Measurements from ENCODE around the gene NDRG2.

Gene NDRG2

DNA sequence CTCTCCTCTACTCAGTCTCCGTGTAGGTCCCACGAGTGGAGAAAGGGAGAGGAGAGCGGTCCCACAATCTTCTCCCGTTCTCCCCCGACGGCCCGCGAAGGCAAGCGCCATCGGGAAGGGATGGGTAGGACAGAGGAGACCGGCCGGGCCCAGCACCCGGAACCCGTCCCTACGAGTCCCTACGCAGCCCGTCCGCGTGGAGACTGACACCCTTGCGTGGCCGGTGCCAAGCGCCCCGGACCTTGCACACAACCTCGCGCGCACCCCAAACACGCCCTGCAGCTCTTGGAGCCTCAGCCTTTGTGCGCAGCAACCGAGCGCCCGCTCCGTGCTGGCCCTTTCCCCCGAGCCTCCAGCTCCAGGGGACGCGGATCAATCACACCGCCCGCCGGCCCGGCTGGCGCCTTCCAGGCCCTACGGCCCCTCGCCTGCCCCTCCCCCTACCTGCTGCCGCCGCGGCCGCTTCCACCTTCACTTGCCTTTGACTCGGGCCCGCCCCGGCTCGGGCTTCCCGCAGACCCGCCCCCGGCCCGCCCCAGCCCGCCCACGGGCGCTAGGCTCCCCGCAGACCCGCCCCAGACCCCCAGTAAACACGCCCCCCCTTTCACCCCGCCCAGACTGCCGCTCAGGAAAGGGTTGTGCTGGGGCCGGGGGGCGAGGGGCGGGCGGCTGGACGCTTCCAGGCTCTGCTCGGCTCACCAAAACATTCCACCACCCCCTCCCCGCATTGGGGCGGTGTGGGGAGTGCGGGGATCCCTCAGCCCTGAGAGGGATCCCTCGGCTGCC, at the start of gene NDRG2:
NDRG2 (minus strand) TSS at position 477 of the 786 bp plus-strand sequence. CDS start 1,746 bp downstream, outside the sequence.
- no peak for DNase-seq

DNA sequence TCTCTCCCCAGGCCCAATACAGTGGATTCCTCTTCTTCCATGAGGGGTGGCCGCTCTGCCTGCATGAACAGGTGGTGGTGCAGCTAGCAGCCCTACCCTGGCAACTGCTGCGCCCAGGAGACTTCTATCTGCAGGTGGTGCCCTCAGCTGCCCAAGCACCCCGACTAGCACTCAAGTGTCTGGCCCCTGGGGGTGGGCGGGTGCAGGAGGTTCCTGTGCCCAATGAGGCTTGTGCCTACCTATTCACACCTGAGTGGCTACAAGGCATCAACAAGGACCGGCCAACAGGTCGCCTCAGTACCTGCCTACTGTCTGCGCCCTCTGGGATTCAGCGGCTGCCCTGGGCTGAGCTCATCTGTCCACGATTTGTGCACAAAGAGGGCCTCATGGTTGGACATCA, 49.1 kb upstream of the NDRG2 start:
- DNase-seq, result no peak

DNA sequence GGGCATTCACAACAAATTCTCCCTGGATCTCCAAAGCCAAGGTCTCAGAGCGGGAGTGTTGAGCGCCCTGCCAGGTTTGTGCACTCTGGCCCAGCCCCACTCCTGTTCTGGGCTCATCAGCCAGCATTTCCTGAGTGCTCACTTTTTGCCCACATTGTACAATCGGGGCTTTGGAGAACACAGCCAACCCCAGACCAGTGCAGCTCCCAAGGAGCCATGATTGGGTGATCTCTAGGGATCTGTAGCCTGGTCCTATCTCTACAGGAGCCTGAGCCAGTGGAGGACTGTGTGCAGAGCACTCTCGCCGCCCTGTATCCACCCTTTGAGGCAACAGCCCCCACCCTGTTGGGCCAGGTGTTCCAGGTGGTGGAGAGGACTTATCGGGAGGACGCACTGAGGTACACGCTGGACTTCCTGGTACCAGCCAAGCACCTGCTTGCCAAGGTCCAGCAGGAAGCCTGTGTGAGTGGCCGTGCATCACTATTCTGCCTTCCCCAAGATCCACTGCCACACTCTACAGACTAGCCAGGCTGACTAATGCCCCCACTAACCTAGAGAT, 48.0 kb upstream of the NDRG2 start:
- no peak for DNase-seq

DNA sequence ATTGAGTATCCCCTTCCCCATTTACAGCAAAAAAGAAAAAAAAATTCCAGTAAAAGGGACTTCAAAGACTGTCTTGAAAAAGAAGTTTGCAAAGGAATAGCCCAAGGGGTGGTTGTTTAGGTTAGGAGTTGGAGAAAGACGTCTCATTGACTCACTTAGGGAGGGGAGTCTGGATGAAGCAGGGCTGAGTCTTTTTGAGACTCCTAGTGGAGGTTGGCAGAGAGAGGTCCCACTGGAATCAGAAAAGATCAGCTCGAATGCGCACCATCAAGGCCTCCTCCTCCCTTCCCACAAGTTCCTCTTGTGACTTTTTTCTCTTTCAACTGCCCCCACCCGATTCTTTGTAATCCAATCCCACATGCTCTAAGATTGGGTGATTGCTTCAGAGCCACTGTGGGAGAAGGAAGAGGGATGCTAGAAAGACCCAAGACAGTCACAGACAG, 47.2 kb upstream of the NDRG2 start:
- DNase-seq, result no peak

DNA sequence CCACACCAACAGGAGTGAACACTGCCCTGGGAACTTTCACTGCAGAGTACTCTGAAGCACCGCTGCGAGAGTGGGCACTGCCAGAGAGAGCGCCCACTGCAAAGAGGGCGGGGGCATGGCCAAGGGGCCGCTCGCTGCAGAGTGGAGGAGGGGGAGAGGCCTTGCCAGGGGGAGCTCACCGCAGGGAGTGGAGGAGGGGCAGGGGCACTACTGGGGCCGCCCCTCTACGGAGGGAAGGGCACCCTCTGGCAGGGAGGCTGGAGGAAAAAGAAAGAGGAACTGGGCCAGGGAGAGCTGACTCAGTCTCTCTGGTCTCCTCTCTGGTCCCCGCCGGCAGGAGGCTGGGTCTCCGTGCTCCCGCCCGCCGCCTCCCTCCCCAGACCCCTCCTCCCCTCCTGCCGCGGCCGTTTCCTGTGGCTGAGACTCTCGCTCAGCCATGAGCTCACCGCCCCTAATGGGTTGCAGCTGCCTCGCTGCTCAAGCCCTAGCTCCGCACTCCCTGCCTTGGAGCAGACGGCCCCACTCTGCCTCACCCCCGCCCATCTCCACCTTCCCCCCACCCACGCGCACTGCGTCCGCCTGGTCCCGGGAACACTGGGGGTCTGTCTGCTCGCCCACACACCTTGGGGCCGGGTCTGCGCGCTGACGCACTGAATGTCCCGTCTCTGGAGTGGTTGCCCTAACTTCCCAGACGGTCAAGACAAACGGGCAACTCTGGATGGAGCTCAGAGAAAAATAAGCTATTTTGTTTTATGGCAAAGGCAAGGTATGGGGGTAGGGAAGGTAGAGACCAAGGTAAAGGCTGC, 46.6 kb upstream of the NDRG2 start:
- DNase-seq, result peak; percentile 35

DNA sequence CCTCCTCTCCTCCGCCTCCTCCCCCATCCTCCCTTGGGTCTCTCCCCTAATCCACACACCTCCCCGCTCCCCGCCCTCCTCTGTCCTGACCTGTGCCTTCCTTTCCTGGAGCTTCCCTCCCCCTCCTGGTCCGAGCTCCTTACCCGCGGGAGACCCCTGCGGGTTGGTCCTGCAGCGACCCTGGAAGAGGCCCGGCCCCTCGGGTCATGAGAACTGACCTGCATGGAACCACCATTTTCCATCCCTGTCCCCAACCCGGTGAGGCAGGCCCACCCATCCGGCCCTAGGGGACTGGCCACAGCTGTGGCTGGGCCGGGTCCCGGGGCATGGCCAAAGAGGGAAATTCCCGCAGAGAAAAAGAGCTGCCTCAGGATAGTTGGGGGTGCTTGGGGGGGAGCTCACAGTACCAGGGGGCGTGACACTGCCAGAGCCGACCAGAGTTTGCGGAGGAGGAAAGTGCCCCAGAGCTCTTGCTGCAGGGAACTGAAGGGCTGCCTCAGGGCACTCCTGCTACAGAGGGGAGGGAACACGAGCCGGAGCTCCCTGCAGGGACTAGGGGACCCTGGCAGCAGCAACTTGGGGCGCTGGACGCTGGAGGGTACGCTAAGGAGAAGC, 45.9 kb upstream of the NDRG2 start:
- DNase-seq, result no peak

DNA sequence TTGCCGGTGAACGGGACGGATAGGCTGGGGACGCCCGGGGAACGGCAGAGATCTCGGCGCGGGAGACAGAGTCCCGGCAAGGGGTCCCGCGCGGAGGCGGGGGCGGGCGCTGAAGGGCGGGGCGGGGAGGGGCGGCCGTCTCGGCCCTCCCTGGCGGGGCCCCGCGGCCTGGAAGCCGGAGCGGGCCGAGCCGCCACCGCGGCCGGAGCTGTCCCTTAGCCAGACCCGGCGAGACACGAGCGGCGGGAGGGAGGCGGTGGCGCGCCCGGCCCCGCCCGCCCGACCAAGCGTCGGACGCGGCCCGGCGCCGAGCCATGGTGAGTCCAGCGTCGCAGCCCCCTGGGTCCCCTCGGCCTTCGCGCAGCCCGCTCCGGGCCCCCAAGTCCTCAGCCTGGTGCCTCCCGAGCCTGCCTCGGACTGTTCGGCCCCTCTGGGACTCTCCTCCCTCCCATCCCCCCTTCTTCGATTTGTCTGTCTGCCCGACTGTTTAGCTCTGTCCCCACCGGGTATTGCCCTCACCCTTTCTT, 45.3 kb upstream of the NDRG2 start, which contains the start of gene ARHGEF40:
ARHGEF40 (plus strand) TSS at position 222 of the 527 bp plus-strand sequence; CDS start at position 315, 93 bp downstream.
- no peak for DNase-seq

DNA sequence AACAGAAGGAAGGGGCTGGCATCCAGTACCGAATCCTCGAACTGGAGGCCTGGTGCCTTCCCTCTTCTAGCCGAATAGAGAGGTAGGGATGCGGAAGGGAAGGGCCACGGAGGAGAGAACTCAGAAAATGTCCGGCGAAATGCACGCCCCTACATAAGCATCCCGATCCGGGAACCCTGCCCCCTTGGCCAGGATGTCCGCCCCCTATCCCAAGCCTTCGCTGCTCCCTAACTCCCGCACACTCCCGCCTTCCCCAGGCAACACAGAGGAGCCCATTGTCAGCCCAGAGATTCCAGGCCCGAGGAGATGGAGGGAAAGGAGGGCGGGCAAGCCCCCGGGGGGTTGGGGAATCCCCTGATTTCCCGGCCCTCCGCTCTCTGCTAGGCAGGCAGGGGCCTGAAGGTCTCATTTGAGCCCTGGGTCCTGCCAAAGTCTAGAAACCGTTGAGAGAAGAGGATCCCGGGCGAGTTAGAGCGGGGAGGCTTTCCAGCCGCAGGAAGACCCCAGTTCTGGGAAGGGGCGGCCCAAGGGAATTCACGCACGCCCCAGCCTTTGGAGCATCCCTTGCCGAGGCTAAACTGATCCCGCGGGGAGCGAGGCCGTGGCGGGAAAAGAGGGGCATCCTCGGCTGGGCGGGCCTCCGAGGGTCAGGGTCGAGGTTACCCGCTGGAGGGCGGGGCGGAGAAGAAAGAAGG, 44.7 kb upstream of the NDRG2 start:
- DNase-seq, result no peak

DNA sequence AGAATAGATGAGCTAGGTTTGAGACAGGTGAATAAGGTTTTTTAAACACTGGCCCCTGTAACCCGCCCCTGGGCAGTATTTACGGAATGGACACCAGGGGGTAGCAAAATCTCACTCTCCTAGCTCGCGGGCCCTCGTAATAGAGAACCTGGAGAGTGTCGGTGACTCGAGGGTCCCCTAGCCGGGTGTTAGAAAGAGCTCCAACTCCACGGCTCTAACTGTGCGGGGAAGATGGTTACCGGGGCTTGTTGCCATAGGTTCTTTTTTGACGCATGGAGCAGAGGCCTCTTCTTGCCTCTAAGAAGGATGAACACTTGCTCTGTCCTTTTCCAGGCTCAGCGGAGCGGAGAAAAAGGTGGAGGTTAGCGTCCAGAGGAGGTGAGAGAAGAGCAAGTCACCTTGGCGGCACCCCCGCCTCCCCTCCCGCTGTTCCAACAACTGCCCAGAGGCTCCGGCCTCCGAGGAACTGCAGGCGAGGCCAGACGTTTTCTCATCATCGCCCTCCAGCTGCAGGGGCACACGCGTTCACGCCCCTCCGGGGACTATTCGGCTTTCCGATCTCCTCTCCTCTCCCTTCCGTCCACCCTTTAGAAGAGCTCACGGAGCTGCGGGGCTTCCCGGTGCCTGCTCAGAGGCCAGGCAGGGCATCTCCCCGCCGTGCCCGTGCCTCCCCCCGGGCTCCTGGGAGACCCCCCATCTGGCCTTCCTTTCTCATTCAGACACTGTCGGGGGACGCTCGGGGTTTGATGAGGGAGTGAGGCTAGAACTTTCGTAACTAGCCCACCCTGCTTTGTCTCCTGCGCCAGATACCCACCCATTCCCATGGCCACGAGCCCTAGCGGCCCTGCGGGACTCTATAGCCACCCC, 43.9 kb upstream of the NDRG2 start:
- DNase-seq, result peak; percentile 14

DNA sequence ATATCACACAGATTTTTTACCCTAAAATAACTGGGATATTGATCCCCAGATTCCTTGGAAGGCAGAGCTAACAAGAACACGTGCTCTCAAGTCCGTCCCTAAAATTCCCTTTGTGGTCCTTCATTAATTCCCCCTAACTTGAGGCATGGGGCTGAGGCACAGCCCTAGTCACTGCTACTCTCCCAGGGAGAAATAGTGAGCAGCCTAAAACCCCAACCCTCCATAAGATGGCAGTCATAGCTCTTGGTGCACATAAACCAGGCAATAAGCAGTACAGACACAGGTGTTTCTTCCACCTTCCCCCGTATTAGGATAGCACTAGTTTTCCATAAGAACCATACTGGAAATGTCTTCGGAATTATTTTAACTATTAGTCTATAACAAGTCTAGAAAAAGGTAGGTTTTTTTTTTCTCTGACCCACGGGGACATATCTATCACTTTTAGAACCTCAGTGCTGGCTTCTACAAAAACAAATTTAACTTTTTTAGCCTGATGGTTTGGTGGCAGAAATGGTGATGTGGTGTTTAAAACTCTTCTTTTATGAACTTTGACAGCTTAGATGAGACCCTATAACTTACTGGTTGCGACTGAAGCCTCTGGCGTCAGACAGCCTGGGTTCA, 42.1 kb upstream of the NDRG2 start:
- no peak for DNase-seq

DNA sequence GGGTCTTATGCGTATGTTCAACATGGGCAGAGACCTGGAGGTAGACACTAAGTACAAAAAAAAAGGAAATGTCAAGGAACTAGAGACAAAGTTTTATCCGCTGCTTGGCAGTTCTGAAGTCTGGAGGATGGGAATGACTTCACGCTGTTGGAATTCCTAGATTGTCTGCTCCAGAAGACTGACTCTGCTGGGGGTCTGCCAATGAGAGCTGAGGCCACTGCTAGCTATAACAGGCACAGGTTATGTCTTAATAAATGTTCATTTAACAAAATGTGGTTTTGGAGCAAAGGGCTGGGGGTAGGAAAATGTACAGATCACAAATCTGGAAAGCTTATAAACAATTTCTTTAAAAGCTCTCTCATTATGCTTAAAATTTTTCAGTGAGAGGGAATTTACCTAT, 38.6 kb upstream of the NDRG2 start:
- no peak for DNase-seq

DNA sequence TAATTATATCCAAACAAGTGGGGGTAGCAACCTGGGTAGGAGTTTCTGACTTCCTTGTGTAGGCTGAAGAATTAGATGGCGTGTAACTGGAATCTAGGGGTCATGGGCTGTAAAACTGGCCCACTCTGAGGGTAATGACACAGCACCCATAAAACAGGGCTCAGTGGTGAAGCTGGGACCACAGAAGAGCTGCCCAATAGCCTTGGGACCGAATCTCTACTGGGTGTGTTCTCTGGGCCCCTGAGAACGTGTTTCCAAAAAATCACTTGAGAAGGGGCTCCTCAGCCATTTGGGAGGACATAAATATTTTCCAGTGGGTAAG, 36.4 kb upstream of the NDRG2 start:
- no peak for DNase-seq

DNA sequence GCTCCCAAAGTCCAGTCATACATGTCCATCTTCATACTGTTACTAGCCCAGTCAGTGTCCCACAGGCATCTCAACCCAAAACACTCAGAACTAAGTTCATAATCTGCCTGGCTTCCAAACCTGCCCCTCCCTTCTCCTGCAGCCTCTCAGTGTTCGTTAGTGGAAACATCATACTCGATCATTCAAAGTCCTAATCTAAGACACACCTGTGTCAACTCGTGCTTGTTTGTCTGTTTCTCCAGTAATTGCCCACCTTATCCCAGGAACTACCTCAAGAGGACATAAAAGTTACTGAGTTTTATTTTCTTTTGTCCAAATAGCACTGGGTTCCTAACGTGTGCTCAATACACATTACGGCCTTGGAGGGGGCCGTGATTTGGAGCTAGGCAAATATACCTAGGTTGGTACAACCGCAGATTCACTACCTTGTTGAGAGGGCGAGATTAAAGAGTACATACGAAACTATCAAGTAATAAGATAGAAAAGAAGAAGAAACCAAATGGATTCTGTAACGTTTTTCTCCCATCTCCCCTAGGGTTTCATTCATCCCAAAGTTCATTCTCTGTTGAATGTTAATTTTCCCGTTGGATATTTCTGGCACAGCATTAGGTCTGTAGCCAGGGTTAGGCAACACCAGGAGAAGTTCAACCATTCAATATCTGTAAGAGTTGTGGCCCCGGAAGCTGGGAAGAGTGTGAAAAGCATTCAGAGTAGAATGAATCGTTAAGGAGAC, 35.9 kb upstream of the NDRG2 start:
- no peak for DNase-seq

DNA sequence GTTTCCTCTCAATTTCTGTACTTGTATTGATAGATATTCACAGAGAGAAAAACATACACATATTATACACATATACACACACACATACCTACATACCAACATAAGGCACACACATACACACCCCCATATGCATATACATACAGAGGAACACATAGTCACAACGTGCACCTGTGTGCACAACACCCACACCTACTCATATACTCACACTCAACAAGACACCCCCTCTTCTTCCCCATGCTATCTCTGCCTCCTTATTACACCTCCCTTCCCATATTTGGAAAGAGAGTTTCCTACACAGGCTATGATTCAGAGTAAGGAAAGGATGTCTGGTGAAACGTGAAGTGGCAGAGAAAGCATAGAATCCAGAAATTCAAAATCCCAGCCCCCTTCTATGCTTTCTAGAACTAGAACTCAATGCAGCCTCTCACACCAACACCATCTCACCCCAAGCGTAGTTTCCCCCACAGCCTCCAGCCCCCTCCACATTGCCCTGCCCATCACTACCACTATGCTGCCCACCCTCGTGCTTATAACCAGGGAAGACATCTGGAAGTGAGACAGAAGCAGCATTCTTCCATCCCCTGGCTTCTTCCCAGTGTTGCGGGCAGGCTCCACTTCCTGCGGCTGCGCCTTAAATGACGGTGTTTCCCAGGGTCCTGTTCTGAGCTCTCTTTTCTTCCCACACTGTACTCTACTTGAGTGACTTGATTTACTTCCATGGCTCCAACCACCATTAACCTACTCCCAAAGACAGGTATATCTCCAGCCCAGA, 35.2 kb upstream of the NDRG2 start:
- no peak for DNase-seq

DNA sequence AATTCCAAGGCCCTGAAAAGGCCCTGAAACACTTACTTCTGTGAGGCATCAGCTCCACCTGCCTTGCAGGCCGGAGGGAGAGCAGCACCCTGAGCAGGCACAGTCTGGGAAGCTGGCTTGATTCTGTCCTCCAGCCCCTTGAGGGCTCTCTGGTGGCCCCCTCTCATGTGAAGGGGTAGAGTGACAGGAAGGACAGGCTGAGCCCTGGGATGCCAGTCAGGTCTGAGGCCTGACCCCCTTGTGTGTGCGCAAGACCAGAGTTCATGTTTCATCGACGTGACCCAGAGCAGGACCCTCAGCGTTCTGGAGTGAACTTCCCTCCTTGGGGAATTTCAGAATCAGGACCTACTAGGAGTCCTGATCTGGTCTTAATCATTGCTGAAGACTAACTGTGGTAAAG, 34.0 kb upstream of the NDRG2 start:
- DNase-seq, result no peak

DNA sequence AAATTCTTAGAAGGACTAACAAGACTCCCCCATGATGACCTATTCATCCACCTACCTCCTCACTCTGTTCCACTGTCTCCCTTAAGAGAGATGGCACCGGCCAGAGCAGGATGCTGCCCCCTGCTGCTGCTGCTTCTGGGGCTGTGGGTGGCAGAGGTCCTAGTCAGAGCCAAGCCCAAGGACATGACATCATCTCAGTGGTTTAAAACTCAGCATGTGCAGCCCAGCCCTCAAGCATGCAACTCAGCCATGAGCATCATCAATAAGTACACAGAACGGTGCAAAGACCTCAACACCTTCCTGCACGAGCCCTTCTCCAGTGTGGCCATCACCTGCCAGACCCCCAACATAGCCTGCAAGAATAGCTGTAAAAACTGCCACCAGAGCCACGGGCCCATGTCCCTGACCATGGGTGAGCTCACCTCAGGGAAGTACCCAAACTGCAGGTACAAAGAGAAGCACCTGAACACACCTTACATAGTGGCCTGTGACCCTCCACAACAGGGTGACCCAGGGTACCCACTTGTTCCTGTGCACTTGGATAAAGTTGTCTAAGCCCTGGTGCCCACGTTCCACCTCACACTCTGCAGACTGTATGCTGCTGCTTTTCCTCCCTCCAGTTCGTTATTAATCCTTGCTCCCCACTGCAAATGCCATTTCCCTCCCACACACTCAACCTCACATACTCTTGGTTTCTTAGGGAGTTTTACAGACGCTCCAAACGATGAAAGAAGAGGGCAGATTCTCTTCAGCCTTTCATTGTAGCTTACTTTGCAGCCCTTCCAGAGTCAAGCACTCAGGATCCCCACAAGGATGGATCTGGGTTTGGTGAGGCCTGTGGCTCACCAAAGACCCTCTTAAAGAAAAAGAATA, 33.2 kb upstream of the NDRG2 start, which contains the start of gene RNASE8:
RNASE8 (plus strand) TSS at position 20 of the 873 bp plus-strand sequence; CDS start at position 91, 71 bp downstream.
- DNase-seq, result no peak

DNA sequence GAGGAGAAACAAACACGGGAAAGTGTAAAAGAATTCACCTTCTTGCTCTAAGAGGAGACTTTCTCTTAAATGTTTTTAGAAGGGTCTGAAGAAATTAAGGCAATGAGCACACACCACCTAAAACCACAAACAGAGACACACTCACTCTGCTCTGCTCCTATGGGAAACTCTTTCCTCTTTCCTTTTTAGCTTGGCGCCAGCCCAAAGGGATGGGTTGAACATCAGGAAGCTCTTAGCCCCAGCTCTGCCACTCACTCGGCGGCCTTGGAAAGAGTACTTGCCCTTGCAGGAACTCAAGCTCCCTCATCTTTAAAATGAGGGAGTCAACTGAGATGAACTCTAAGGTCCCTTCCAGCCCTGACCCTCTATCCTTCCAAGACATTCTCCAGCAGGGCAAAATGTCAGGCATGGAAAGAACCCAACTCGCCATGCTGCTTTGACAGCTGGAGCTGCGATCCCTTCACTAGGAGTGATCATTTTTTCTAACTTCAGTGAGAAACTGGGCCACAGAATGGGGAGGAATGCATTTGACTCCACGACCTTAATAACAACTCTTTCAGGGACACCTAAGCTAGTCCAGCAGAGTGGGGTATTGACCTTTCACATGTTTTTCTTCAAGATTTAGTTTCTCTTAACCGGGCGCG, 31.8 kb upstream of the NDRG2 start:
- no peak for DNase-seq
